ENCODE data around the gene LRRC59.
A peak's percentile ranks its signal among the peaks of the same experiment; 100 is the strongest.

Gene LRRC59

GRCh38 chr17:50362661-50363060 is 34.7 kb downstream of the LRRC59 start:
- DNase-seq (ENCODE audit: low read depth): no peak
- no peak overlapping the region for H3K4me3 ChIP-seq (ENCODE audit: control insufficient read depth, low read depth, low read length)
- no peak for TF ChIP-seq CTCF (IDR thresholded peaks at IDR 0.05; ENCODE audit: control insufficient read depth, insufficient read depth, low read depth, low read length, missing control alignments)

GRCh38 chr17:50361561-50362480 is 35.5 kb downstream of the LRRC59 start:
- peak; percentile 76 for TF ChIP-seq CTCF (IDR thresholded peaks at IDR 0.05; ENCODE audit: control insufficient read depth, insufficient read depth, low read depth, low read length, missing control alignments)
- DNase-seq (ENCODE audit: low read depth): peak; percentile 28
- H3K4me3 ChIP-seq (ENCODE audit: control insufficient read depth, low read depth, low read length): no peak overlapping the region

- no peak for DNase-seq (ENCODE audit: low read depth)
- TF ChIP-seq CTCF (IDR thresholded peaks at IDR 0.05; ENCODE audit: control insufficient read depth, insufficient read depth, low read depth, low read length, missing control alignments): no peak
- H3K4me3 ChIP-seq (ENCODE audit: control insufficient read depth, low read depth, low read length): no peak overlapping the region
Measured at GRCh38 chr17:50360486-50361115, 36.7 kb downstream of the LRRC59 start.

GRCh38 chr17:50359998-50360461 is 37.3 kb downstream of the LRRC59 start:
- DNase-seq (ENCODE audit: low read depth): no peak
- no peak for TF ChIP-seq CTCF (IDR thresholded peaks at IDR 0.05; ENCODE audit: control insufficient read depth, insufficient read depth, low read depth, low read length, missing control alignments)
- no peak overlapping the region for H3K4me3 ChIP-seq (ENCODE audit: control insufficient read depth, low read depth, low read length)

- TF ChIP-seq CTCF (IDR thresholded peaks at IDR 0.05; ENCODE audit: control insufficient read depth, insufficient read depth, low read depth, low read length, missing control alignments): no peak
- DNase-seq (ENCODE audit: low read depth): no peak
- H3K4me3 ChIP-seq (ENCODE audit: control insufficient read depth, low read depth, low read length): no peak overlapping the region
Measured at GRCh38 chr17:50359005-50359699, 38.2 kb downstream of the LRRC59 start.

GRCh38 chr17:50358177-50358576 is 39.1 kb downstream of the LRRC59 start:
- H3K4me3 ChIP-seq (ENCODE audit: control insufficient read depth, low read depth, low read length): no peak overlapping the region
- TF ChIP-seq CTCF (IDR thresholded peaks at IDR 0.05; ENCODE audit: control insufficient read depth, insufficient read depth, low read depth, low read length, missing control alignments): no peak
- no peak for DNase-seq (ENCODE audit: low read depth)
